Measurements from ENCODE around the gene CALCOCO2. TPM values are rescaled to one million over a fixed set of nuclear protein-coding genes. Genes with fewer than 3 reads are reported as not detected.
"Not testable (repeated sequence)": the region's sequence is repeated elsewhere in the genome, so short reads cannot be mapped to it uniquely, and the experiment has no call there.

CALCOCO2 gene
- total RNA-seq, 1 donor from 2014 or later: 97.9 TPM

- Mint-ChIP-seq H3K27me3 (ENCODE audit: low read depth) (peaks cover 10% of the 10 kb centered on the region), H3K36me3 (ENCODE audit: low read depth) (no peaks in the 10 kb centered on the region), H3K4me1 (ENCODE audit: low read depth) (peaks cover 3% of the 10 kb centered on the region)
Observed at GRCh38 chr17:48825446-48826381, 5.1 kb upstream of the CALCOCO2 start.

GRCh38 chr17:48831549-48831883 lies 681 bp downstream of the CALCOCO2 start:
- Mint-ChIP-seq H3K4me1 (ENCODE audit: low read depth) (peaks cover 20% of the 10 kb centered on the region), H3K27ac (ENCODE audit: unreplicated experiment) (peak overlapping the region; percentile 99), H3K36me3 (ENCODE audit: low read depth) (no peaks in the 10 kb centered on the region), H3K9me3 (ENCODE audit: low read depth) (no peaks in the 10 kb centered on the region), H3K4me3 (ENCODE audit: unreplicated experiment) (peak overlapping the region; percentile 97), H3K27me3 (ENCODE audit: low read depth) (no peaks in the 10 kb centered on the region)
- no peak for TF ChIP-seq CTCF (IDR thresholded peaks at IDR 0.05)
- DNase-seq (ENCODE audit: low spot score): no peak

More at GRCh38 chr17:48825446-48826381, 5.1 kb upstream of the CALCOCO2 start:
- Mint-ChIP-seq H3K4me3 (ENCODE audit: unreplicated experiment) (no peak overlapping the region), H3K9me3 (ENCODE audit: low read depth) (no peaks in the 10 kb centered on the region), H3K27ac (ENCODE audit: unreplicated experiment) (no peak overlapping the region)
- no peak for DNase-seq (ENCODE audit: low spot score)
- TF ChIP-seq CTCF (IDR thresholded peaks at IDR 0.05): no peak

GRCh38 chr17:48834973-48835372 lies 4.1 kb downstream of the CALCOCO2 start:
- Mint-ChIP-seq H3K27ac (ENCODE audit: unreplicated experiment) (no peak overlapping the region), H3K36me3 (ENCODE audit: low read depth) (no peaks in the 10 kb centered on the region), H3K4me1 (ENCODE audit: low read depth) (peaks cover 31% of the 10 kb centered on the region), H3K4me3 (ENCODE audit: unreplicated experiment) (no peak overlapping the region), H3K27me3 (ENCODE audit: low read depth) (no peaks in the 10 kb centered on the region), H3K9me3 (ENCODE audit: low read depth) (no peaks in the 10 kb centered on the region)
- no peak for TF ChIP-seq CTCF (IDR thresholded peaks at IDR 0.05)
- DNase-seq (ENCODE audit: low spot score): no peak

GRCh38 chr17:48835971-48836370 lies 5.1 kb downstream of the CALCOCO2 start:
- Mint-ChIP-seq H3K27ac (ENCODE audit: unreplicated experiment) (no peak overlapping the region), H3K27me3 (ENCODE audit: low read depth) (no peaks in the 10 kb centered on the region), H3K4me3 (ENCODE audit: unreplicated experiment) (no peak overlapping the region), H3K36me3 (ENCODE audit: low read depth) (no peaks in the 10 kb centered on the region), H3K9me3 (ENCODE audit: low read depth) (no peaks in the 10 kb centered on the region), H3K4me1 (ENCODE audit: low read depth) (peaks cover 35% of the 10 kb centered on the region)
- DNase-seq (ENCODE audit: low spot score): no peak
- TF ChIP-seq CTCF (IDR thresholded peaks at IDR 0.05): no peak

GRCh38 chr17:48837458-48837857 lies 6.6 kb downstream of the CALCOCO2 start:
- DNase-seq (ENCODE audit: low spot score); H3K36me3 Mint-ChIP-seq (ENCODE audit: low read depth); H3K9me3 Mint-ChIP-seq (ENCODE audit: low read depth); H3K4me3 Mint-ChIP-seq (ENCODE audit: unreplicated experiment); H3K27ac Mint-ChIP-seq (ENCODE audit: unreplicated experiment); H3K27me3 Mint-ChIP-seq (ENCODE audit: low read depth): not testable (repeated sequence)
- peaks cover 35% of the 10 kb centered on the region for H3K4me1 Mint-ChIP-seq (ENCODE audit: low read depth)

- TF ChIP-seq CTCF (IDR thresholded peaks at IDR 0.05): no peak
- H3K4me1 Mint-ChIP-seq (ENCODE audit: low read depth): peaks cover 41% of the 10 kb centered on the region
- peaks cover 8% of the 10 kb centered on the region for H3K36me3 Mint-ChIP-seq (ENCODE audit: low read depth)
- no peak overlapping the region for H3K4me3 Mint-ChIP-seq (ENCODE audit: unreplicated experiment)
- H3K27ac Mint-ChIP-seq (ENCODE audit: unreplicated experiment): peak overlapping the region; percentile 94
- no peak for DNase-seq (ENCODE audit: low spot score)
- no peaks in the 10 kb centered on the region for H3K9me3 Mint-ChIP-seq (ENCODE audit: low read depth)
- no peaks in the 10 kb centered on the region for H3K27me3 Mint-ChIP-seq (ENCODE audit: low read depth)
Observed at GRCh38 chr17:48840441-48840840, 9.6 kb downstream of the CALCOCO2 start.
